HFF-Myc (cell line): ENCODE measurements around the gene PCGF5.
"Not testable (repeated sequence)": the region's sequence is repeated elsewhere in the genome, so short reads cannot be mapped to it uniquely, and the experiment has no call there.

Experiments used
- DNase-seq: peaks from one replicate; pipeline ENCODE4 v3.0.0-alpha.2; 2011; ENCODE audit warnings: low read depth; ENCODE audit errors: extremely low read depth
- H3K4me3 ChIP-seq: replicated peaks from 2 replicates; pipeline ENCODE4 v1.5.1; 2011; ENCODE audit warnings: low read depth, mild to moderate bottlenecking, control low read depth, low read length
- CTCF ChIP-seq: IDR thresholded peaks from 2 replicates; pipeline ENCODE4 v1.5.1; 2012; ENCODE audit warnings: mild to moderate bottlenecking, low read depth, low read length, control low read depth; ENCODE audit errors: missing control alignments

PCGF5 gene

DNA sequence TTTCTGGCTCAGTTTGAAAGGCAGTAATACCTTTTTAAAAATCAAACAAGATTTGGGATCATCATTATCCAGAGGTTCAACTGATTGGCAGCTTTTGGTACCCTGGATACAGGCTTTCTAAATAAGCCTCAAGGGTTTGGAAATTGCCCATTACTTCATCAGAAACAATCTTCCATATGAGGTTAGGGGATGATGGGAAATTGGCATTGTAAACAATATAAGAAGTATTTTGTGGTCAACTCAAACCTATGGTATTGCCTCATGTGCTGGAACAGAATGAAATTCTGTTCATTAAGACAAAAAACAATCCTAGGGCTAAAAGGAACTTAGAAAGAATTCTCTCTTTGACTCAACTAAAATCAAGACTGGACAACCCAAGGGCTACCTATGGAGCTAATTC, 97.1 kb downstream of the PCGF5 start:
- no peak overlapping the region for H3K4me3 ChIP-seq
- no peak for TF ChIP-seq CTCF
- no peak for DNase-seq

DNA sequence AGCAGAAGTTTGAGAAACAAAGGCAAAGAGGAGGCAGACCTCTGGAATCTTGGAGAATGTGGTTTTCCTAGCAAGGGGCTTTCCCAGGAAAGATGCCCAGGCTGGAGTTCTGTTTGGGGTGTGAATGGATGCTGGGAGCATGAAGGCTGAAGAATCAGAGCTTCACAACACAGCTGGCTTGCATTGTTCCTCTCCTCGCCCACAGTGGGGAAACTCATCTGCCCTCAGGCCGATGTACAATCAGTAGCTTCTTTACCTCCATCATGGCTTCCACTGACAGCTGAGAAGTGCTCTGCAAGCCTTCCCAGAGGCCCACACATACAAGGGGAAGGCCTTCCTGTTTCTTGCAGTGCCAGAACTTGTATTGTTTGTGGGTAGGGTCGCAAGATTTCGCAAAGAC, 98.9 kb downstream of the PCGF5 start:
- H3K4me3 ChIP-seq = no peak overlapping the region
- no peak for DNase-seq
- no peak for TF ChIP-seq CTCF

DNA sequence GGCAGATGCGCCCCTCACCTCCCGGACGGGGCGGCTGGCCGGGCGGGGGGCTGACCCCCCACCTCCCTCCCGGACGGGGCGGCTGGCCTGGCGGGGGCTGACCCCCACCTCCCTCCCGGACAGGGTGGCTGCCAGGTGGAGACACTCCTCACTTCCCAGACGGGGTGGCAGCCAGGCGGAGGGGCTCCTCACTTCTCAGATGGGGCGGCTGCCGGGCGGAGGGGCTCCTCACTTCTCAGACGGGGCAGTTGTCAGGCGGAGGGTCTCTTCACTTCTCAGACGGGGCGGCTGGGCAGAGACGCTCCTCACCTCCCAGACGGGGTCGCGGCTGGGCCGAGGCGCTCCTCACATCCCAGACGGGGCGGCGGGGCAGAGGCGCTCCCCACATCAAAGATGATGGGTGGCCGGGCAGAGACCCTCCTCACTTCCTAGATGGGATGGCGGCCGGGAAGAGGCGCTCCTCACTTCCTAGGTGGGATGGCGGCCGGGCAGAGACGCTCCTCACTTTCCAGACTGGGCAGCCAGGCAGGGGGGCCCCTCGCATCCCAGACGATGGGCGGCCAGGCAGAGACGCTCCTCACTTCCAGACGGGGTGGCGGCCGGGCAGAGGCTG, 102.9 kb downstream of the PCGF5 start:
- not testable (repeated sequence) for DNase-seq, H3K4me3 ChIP-seq

DNA sequence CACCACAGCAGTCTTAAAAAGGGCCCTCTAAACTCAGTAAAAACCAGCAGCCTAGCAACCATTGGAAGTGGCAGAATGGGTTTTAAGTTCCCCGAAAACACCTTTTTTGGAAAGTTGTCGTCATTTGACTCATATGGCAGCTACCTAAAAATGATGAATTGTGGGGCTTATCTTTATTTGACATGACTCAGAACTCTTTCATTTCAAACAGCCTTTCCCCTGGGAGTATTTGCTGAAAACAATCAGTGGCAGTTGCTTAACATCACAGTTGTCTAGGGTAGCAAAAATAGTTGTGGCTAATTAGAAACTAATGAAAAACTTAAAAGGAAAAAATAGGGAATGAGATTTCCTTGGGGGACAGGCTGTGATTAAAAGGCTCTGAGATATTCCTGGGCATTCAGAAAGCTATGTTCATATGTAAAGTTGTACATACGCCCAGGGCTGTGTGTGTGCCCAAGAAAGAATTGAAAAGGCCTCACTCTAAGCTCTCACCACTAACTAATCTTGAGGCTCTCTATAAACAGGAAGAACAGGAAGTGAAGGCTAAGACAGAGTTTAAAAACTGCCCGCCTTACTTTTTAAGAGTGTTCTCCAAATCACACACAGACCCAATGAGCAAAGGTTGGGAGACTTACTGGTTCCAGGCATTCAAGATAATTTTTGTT, 108.0 kb downstream of the PCGF5 start:
- no peak for DNase-seq
- no peak for TF ChIP-seq CTCF
- H3K4me3 ChIP-seq = no peak overlapping the region
